Gastroesophageal sphincter (tissue), 4 donors: ENCODE measurements around the gene SLU7. TPM values are rescaled to one million over a fixed set of nuclear protein-coding genes. Genes with fewer than 3 reads are reported as not detected.
A peak's percentile ranks its signal among the peaks of the same experiment; 100 is the strongest.

Experiments used
- ATAC-seq: fragments of 150-250 bp; one replicate; pipeline ENCODE4 v1.9.1; 2016; ENCODE audit warnings: mild to moderate bottlenecking, moderate library complexity
- H3K27ac ChIP-seq, 4 donors: fragments of 200-600 bp; sonication (generic) in 3 of 4; 1 replicate in 3 of 4; 2 replicates in 1 of 4; pipeline ENCODE4 v1.5.1; 2016 to 2019
- H3K27me3 ChIP-seq: fragments of 200-600 bp; sonication (generic); one replicate; pipeline ENCODE4 v1.5.1; 2019
- H3K36me3 ChIP-seq, 2 donors: fragments of 200-600 bp; sonication (generic); one replicate each; pipeline ENCODE4 v1.5.1; 2019; ENCODE audit warnings: control low read depth in 1 of 2
- H3K4me1 ChIP-seq, 3 donors: fragments of 200-600 bp; sonication (generic); 1 replicate in 2 of 3; 2 replicates in 1 of 3; pipeline ENCODE4 v1.5.1; 2016 to 2019; ENCODE audit warnings: control low read depth in 2 of 3
- H3K4me3 ChIP-seq, 2 donors: fragments of 200-600 bp; sonication (generic); one replicate each; pipeline ENCODE4 v1.5.1; 2019; ENCODE audit warnings: mild to moderate bottlenecking in 1 of 2, moderate library complexity in 1 of 2
- H3K9me3 ChIP-seq, 3 donors: fragments of 200-600 bp; sonication (generic); one replicate each; pipeline ENCODE4 v1.5.1; 2017 to 2019; ENCODE audit warnings: control low read depth in 2 of 3
- EP300 ChIP-seq: sonication (generic); formaldehyde crosslinking; IDR thresholded peaks from one replicate; pipeline ENCODE4 v1.6.1; 2017; ENCODE audit warnings: antibody characterized with exemption, mild to moderate bottlenecking
- POLR2A ChIP-seq, 2 donors: fragments of 450-650 bp; IDR thresholded peaks; one replicate each; pipeline ENCODE4 v1.6.1; 2017; ENCODE audit warnings: antibody characterized with exemption in 2 of 2, mild to moderate bottlenecking in 2 of 2, moderate library complexity in 1 of 2
- POLR2AphosphoS5 ChIP-seq: sonication (generic); formaldehyde crosslinking; IDR thresholded peaks from one replicate; pipeline ENCODE4 v1.6.1; 2017; ENCODE audit warnings: antibody characterized with exemption
- WGBS, 2 donors: methylation state at CpG; one replicate each; pipeline ENCODE4 v1.1.5; 2018; ENCODE audit warnings: low coverage in 1 of 2; 5-methylcytosine and 5-hydroxymethylcytosine counted together
- total RNA-seq, 4 donors: library from RNA; depleted of rRNA; stranded (reverse); fragments of >200 nt; gene quantifications; one replicate each; pipeline ENCODE4 v1.1.0, GENCODE V29; 2016
- TF ChIP-seq, protein P1 (sequence below), 4 experiments: fragments of 200-600 bp in 2 of 4; fragments of 450-650 bp in 2 of 4; sonication (generic) in 1 of 4; IDR thresholded peaks; one replicate each; pipeline ENCODE4 v1.5.1; 2017 to 2019; ENCODE audit warnings: antibody characterized with exemption in 4 of 4, mild to moderate bottlenecking in 2 of 4, moderate library complexity in 2 of 4

SLU7 gene
- total RNA-seq, 4 donors from 2014 or later, result 52.6 to 133 (median 88.3) TPM

DNA sequence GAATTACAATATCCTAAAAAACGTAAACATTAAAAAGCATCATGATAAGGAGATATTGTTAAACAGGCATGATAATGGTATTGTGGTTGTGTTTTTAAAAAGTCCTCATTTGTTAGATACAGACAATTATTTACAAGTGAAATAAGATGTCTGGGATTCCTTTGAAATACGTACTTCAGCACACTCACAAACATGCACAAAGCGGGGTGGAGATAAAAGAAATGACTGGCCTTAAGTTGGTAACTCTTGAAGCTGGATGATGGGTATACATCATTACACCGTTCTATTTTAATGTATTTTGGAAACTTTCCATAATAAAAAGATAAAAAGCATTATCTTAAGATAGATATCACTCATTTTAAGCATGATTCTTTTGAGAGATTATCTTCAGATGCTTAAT lies 20.1 kb downstream of the SLU7 start:
- Histone ChIP-seq H3K9me3 (no peaks in the 10 kb centered on the region), H3K27me3 (no peaks in the 10 kb centered on the region), H3K4me1 (peaks cover 0 to 53% (median 3%) of the 10 kb centered on the region in 3 donors), H3K27ac (peak overlapping the region in 3 of 4 donors; percentile 14 to 95 (median 19)), H3K4me3 (peak overlapping the region; percentile 43 to 75), H3K36me3 (peaks cover 6 to 36% of the 10 kb centered on the region in 2 donors)
- 25 to 29% methylated on average over 4 of the region's 4 CpGs for WGBS, 2 donors
- TF ChIP-seq, protein P1, sequence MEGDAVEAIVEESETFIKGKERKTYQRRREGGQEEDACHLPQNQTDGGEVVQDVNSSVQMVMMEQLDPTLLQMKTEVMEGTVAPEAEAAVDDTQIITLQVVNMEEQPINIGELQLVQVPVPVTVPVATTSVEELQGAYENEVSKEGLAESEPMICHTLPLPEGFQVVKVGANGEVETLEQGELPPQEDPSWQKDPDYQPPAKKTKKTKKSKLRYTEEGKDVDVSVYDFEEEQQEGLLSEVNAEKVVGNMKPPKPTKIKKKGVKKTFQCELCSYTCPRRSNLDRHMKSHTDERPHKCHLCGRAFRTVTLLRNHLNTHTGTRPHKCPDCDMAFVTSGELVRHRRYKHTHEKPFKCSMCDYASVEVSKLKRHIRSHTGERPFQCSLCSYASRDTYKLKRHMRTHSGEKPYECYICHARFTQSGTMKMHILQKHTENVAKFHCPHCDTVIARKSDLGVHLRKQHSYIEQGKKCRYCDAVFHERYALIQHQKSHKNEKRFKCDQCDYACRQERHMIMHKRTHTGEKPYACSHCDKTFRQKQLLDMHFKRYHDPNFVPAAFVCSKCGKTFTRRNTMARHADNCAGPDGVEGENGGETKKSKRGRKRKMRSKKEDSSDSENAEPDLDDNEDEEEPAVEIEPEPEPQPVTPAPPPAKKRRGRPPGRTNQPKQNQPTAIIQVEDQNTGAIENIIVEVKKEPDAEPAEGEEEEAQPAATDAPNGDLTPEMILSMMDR (IDR thresholded peaks at IDR 0.05), result no peak
- TF ChIP-seq POLR2A (IDR thresholded peaks at IDR 0.05), result no peak
- TF ChIP-seq POLR2AphosphoS5, result no peak
- TF ChIP-seq EP300, result no peak
- ATAC-seq, result no peak

DNA sequence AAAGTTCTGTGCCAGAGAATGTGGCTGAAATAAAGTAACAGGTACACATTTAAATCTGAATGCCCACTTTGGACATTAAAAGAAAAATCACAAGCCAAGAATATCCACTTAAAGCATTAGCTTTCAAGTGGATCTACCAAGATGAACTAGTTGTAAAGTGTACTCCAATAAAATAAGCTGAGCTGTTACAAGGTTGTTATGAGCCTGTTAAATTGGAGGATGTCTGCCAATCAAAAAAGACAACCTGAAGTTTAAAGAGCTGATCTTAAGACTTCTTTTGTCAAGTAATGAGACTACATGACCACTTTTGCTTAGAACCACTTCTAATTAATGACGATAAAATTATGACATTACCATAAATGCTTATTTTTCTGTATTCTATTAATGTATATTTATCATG lies 21.4 kb downstream of the SLU7 start:
- H3K27me3 ChIP-seq, result no peaks in the 10 kb centered on the region
- no peak overlapping the region for H3K4me3 ChIP-seq
- no peaks in the 10 kb centered on the region for H3K9me3 ChIP-seq
- no peak overlapping the region for H3K27ac ChIP-seq
- no peak for ATAC-seq
- 78 to 100% methylated on average over 1 of the region's 1 CpG for WGBS, 2 donors
- no peak for TF ChIP-seq POLR2A (IDR thresholded peaks at IDR 0.05)
- TF ChIP-seq EP300, result no peak
- TF ChIP-seq, protein P1 (IDR thresholded peaks at IDR 0.05), result no peak
- no peak for TF ChIP-seq POLR2AphosphoS5
- peaks cover 3 to 23% of the 10 kb centered on the region in 2 donors for H3K36me3 ChIP-seq
- peaks cover 0 to 58% (median 3%) of the 10 kb centered on the region in 3 donors for H3K4me1 ChIP-seq

DNA sequence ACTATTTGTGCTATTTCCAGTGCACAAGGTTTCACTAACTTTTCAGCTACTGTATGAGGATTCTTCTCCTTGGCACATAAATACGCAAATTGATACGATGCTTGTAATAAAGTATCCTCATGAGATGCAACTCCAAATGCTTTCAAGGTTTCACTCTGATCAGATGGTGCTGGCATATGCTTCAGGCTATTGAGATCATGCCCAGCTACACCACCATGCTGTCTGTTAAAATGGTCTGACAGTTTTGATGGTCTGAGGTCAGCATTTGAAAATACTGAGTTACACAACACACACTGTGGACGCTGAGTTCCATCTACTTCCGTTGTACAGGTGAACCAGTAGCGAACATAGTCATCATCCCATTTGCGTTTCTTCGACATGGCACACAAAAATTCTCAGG lies 23.8 kb downstream of the SLU7 start:
- H3K4me1 ChIP-seq, result peaks cover 0 to 60% (median 3%) of the 10 kb centered on the region in 3 donors
- no peak for ATAC-seq
- H3K9me3 ChIP-seq, result no peaks in the 10 kb centered on the region
- peaks cover 0 to 10% of the 10 kb centered on the region in 2 donors for H3K36me3 ChIP-seq
- WGBS, 2 donors, result 90 to 91% methylated on average over 6 to 7 of the region's 7 CpGs
- no peak overlapping the region for H3K27ac ChIP-seq
- H3K27me3 ChIP-seq, result no peaks in the 10 kb centered on the region
- no peak for TF ChIP-seq EP300
- no peak for TF ChIP-seq POLR2A (IDR thresholded peaks at IDR 0.05)
- TF ChIP-seq, protein P1 (IDR thresholded peaks at IDR 0.05), result no peak
- TF ChIP-seq POLR2AphosphoS5, result no peak
- H3K4me3 ChIP-seq, result no peak overlapping the region

DNA sequence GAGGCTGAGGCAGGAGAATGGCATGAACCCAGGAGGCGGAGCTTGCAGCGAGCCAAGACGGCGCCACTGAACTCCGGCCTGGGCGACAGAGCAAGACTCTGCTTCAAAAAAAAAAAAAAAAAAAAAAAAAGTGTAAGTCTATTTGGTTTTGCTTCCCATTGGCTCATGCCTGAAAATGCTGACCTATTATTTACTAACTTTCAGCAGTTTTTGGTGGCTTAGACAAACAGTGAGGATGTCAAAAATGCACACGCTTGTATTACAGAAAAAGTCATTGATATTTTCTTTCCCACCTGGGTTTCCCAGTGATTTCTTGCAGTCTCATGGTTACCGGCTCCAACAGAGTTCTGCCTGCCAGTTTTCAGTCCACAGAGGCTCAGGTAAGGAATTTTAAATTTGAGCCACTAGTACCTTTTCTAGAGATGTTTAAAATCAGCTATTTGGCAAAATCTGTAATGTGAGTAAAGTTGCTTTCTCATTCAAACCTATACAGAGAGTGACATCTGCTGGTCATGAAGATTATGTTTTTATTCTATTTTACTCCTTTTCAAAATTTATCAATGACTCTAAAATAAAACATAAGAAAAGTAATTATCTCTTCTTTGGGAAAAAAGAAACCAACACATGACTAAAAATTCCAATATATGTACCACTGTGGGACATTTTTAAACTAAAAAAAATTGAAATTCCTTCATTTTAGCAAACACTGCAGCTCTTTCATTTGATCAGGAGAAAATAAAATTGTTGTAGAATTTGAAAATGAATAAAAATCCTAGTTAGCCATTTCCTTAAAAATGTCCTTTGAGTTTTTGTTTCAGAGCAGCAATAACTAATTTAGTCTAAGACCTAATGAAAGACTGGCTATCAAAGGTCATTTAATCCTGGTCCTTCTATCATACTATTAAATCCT lies 27.8 kb downstream of the SLU7 start:
- ATAC-seq, result no peak
- no peak overlapping the region for H3K4me3 ChIP-seq

More for the DNA sequence above, 27.8 kb downstream of the SLU7 start:
- WGBS, 2 donors, result 34 to 38% methylated on average over 2 to 3 of the region's 8 CpGs
- H3K4me1 ChIP-seq, result peaks cover 0 to 27% (median 0%) of the 10 kb centered on the region in 3 donors
- H3K27me3 ChIP-seq, result no peaks in the 10 kb centered on the region
- no peak overlapping the region for H3K27ac ChIP-seq
- H3K36me3 ChIP-seq, result peaks cover 0 to 10% of the 10 kb centered on the region in 2 donors
- TF ChIP-seq, protein P1 (IDR thresholded peaks at IDR 0.05), result peak; percentile 24 to 47 (median 34)
- no peak for TF ChIP-seq POLR2A (IDR thresholded peaks at IDR 0.05)
- H3K9me3 ChIP-seq, result peaks cover 0 to 18% (median 0%) of the 10 kb centered on the region in 3 donors
